ENCODE data around the gene MRC2. TPM values are rescaled to one million over a fixed set of nuclear protein-coding genes. Genes with fewer than 3 reads are reported as not detected.
"Not testable (repeated sequence)": the region's sequence is repeated elsewhere in the genome, so short reads cannot be mapped to it uniquely, and the experiment has no call there.

Gene MRC2
- total and polyA plus RNA-seq, 2 experiments from 2014 or later = 222 to 756 TPM

DNA sequence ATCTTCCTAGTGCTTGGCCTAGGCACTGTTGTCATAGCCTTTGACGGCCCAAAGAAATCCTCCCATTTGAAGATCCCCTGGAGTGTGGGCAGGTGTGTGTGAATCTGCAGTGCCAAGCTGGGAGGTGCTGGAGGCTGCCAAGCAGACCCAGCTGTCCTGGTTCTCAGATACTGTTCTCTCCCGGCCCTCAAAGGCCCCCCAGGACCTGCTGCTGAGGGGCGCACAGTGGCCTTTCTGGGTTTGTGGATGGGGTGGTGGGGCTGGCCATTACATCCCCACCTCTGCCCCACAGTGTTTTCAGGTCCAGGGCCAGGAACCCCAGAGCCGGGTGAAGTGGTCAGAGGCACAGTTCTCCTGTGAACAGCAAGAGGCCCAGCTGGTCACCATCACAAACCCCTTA is 60.5 kb downstream of the MRC2 start:
- Histone ChIP-seq H2AFZ (no peak overlapping the region), H3K9me2 (ENCODE audit: insufficient read depth) (no peaks in the 10 kb centered on the region), H3K9me3 (ENCODE audit: low read depth) (no peaks in the 10 kb centered on the region), H3K36me3 (ENCODE audit: low read depth) (peaks cover 38% of the 10 kb centered on the region), H3K4me1 (ENCODE audit: insufficient read depth) (no peaks in the 10 kb centered on the region), H4K20me1 (ENCODE audit: insufficient read depth) (no peaks in the 10 kb centered on the region), H3K4me2 (ENCODE audit: unreplicated experiment) (no peak overlapping the region), H3K27ac (no peak overlapping the region), H3K9ac (no peak overlapping the region), H3K4me3 (no peak overlapping the region), H3K79me2 (ENCODE audit: insufficient read depth) (peaks cover 9% of the 10 kb centered on the region; the same call in 1 of the 2 replicates), H3F3A (ENCODE audit: insufficient read depth) (0 out of 2 replicates have a peak, but pooled peaks cover 22% of the 10 kb centered on the region), H3K27me3 (replicated peaks; ENCODE audit: insufficient read depth) (no peaks in the 10 kb centered on the region)
- in situ Hi-C loops (cut with MboI) = no loop called here
- no peak for TF ChIP-seq EZH2phosphoT487 (IDR thresholded peaks at IDR 0.05; ENCODE audit: insufficient read depth, low read depth)
- no peak for TF ChIP-seq EZH2 (IDR thresholded peaks at IDR 0.05; ENCODE audit: insufficient read depth, poor library complexity, severe bottlenecking)
- no peak for DNase-seq
- WGBS, 2 experiments (ENCODE audit: low coverage in 1 of 2, low lambda C conversion rate in 2 of 2, missing lambda C conversion rate in 2 of 2) = 98 to 99% methylated on average over 2 to 4 of the region's 4 CpGs

DNA sequence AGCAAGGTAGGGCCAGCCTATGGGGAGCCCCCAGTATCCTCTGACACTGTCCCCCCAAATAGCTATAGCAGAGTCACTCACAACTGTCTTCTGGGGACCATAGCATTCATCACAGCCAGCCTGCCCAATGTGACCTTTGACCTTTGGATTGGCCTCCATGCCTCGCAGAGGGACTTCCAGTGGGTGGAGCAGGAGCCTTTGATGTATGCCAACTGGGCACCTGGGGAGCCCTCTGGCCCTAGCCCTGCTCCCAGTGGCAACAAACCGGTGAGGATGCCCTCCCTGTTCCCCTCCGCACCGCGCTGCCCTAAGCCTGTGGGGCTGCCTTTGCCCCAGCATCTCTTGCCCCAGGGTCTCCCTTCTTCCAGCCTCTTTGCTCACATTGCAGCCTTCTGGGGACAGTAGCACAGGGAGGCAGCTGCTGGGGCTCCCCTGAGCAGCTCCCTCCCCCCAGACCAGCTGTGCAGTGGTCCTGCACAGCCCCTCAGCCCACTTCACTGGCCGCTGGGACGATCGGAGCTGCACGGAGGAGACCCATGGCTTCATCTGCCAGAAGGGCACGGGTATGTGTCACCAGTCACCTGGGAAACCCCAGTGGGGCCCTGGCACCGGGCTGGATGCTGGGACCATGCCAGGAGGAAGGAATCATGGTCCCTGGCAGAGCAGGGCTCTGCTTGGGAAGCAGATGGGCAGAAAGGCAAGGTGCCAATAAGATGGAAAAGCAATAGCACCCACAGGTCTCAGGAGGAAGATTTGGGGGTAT is 61.1 kb downstream of the MRC2 start:
- peaks cover 9% of the 10 kb centered on the region; the same call in 1 of the 2 replicates for H3K79me2 ChIP-seq (ENCODE audit: insufficient read depth)
- WGBS, 2 experiments (ENCODE audit: low coverage in 1 of 2, low lambda C conversion rate in 2 of 2, missing lambda C conversion rate in 2 of 2) = 72 to 80% methylated on average over 11 of the region's 11 CpGs
- H4K20me1 ChIP-seq (ENCODE audit: insufficient read depth) = no peaks in the 10 kb centered on the region
- no peak for DNase-seq
- no peaks in the 10 kb centered on the region for H3K27me3 ChIP-seq (replicated peaks; ENCODE audit: insufficient read depth)
- peaks cover 36% of the 10 kb centered on the region for H3K36me3 ChIP-seq (ENCODE audit: low read depth)
- no peak overlapping the region for H2AFZ ChIP-seq
- no peaks in the 10 kb centered on the region for H3K9me3 ChIP-seq (ENCODE audit: low read depth)
- no peak overlapping the region for H3K9ac ChIP-seq
- no peak overlapping the region for H3K27ac ChIP-seq
- H3K9me2 ChIP-seq (ENCODE audit: insufficient read depth) = no peaks in the 10 kb centered on the region
- TF ChIP-seq EZH2 (IDR thresholded peaks at IDR 0.05; ENCODE audit: insufficient read depth, poor library complexity, severe bottlenecking) = no peak
- no peak for TF ChIP-seq EZH2phosphoT487 (IDR thresholded peaks at IDR 0.05; ENCODE audit: insufficient read depth, low read depth)
- peaks cover 27% of the 10 kb centered on the region; the same call in 1 of the 2 replicates for H3F3A ChIP-seq (ENCODE audit: insufficient read depth)
- H3K4me1 ChIP-seq (ENCODE audit: insufficient read depth) = no peaks in the 10 kb centered on the region
- in situ Hi-C loops (cut with MboI) = no loop called here
- no peak overlapping the region for H3K4me2 ChIP-seq (ENCODE audit: unreplicated experiment)
- no peak overlapping the region for H3K4me3 ChIP-seq

DNA sequence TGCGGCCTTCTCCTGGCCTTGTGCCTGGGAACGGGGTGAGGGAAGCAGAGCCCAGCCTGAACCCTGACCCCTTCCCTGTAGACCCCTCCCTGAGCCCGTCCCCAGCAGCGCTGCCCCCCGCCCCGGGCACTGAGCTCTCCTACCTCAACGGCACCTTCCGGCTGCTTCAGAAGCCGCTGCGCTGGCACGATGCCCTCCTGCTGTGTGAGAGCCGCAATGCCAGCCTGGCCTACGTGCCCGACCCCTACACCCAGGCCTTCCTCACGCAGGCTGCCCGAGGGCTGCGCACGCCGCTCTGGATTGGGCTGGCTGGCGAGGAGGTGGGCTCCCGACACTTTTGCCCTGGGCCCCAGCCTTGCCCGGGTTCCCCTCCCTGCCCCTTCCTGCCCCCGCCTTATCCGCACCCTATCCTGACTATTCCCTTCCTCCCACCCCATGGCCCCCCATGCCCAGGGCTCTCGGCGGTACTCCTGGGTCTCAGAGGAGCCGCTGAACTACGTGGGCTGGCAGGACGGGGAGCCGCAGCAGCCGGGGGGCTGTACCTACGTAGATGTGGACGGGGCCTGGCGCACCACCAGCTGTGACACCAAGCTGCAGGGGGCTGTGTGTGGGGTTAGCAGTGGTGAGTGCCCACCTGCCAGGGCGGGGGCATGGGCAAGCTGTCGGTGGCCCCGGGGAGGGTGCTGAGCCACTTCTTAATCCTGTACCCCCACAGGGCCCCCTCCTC is 62.1 kb downstream of the MRC2 start:
- Histone ChIP-seq H2AFZ (no peak overlapping the region), H3K4me1 (ENCODE audit: insufficient read depth) (0 out of 2 replicates have a peak, but pooled peaks cover 4% of the 10 kb centered on the region), H3K9me3 (ENCODE audit: low read depth) (no peaks in the 10 kb centered on the region), H3K27ac (no peak overlapping the region), H4K20me1 (ENCODE audit: insufficient read depth) (no peaks in the 10 kb centered on the region), H3K4me2 (ENCODE audit: unreplicated experiment) (no peak overlapping the region), H3K79me2 (ENCODE audit: insufficient read depth) (peaks cover 9% of the 10 kb centered on the region; the same call in 1 of the 2 replicates), H3F3A (ENCODE audit: insufficient read depth) (peaks cover 34% of the 10 kb centered on the region; the same call in 1 of the 2 replicates), H3K36me3 (ENCODE audit: low read depth) (peaks cover 28% of the 10 kb centered on the region), H3K9me2 (ENCODE audit: insufficient read depth) (no peaks in the 10 kb centered on the region), H3K4me3 (no peak overlapping the region), H3K9ac (no peak overlapping the region), H3K27me3 (replicated peaks; ENCODE audit: insufficient read depth) (no peaks in the 10 kb centered on the region)
- no peak for DNase-seq
- in situ Hi-C loops (cut with MboI) = no loop called here
- TF ChIP-seq EZH2 (IDR thresholded peaks at IDR 0.05; ENCODE audit: insufficient read depth, poor library complexity, severe bottlenecking) = no peak
- 86 to 91% methylated on average over 26 to 35 of the region's 37 CpGs for WGBS, 2 experiments (ENCODE audit: low coverage in 1 of 2, low lambda C conversion rate in 2 of 2, missing lambda C conversion rate in 2 of 2)

DNA sequence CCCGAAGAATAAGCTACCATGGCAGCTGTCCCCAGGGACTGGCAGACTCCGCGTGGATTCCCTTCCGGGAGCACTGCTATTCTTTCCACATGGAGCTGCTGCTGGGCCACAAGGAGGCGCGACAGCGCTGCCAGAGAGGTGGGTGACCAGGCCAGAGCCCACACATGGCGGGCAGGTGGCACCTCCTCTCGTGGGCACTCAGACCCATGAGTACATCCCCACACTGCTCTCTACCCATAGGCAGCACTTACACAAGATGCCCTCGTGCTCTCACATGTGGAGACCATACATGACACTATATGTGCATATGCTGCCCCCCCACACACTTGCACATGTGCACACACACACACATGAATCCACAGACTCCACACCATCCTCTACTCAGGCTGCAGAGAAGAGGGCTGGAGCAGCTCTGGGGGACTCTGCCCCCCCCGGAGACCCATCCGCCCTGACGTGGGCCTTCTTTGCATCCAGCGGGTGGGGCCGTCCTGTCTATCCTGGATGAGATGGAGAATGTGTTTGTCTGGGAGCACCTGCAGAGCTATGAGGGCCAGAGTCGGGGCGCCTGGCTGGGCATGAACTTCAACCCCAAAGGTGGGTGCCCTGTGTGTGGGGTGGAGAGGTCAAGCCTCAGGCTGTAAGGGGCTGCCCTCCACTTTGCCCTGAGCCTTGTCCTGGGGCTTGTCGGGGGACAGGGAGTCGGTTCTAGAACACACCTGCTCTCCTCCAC is 62.9 kb downstream of the MRC2 start:
- Histone ChIP-seq H3K27me3 (replicated peaks; ENCODE audit: insufficient read depth) (no peaks in the 10 kb centered on the region), H2AFZ (no peak overlapping the region), H3K4me1 (ENCODE audit: insufficient read depth) (0 out of 2 replicates have a peak, but pooled peaks cover 4% of the 10 kb centered on the region), H3K79me2 (ENCODE audit: insufficient read depth) (peaks cover 9% of the 10 kb centered on the region; the same call in 1 of the 2 replicates), H3K4me3 (no peak overlapping the region), H4K20me1 (ENCODE audit: insufficient read depth) (no peaks in the 10 kb centered on the region), H3K4me2 (ENCODE audit: unreplicated experiment) (no peak overlapping the region), H3K36me3 (ENCODE audit: low read depth) (peaks cover 24% of the 10 kb centered on the region), H3K9ac (no peak overlapping the region), H3K9me2 (ENCODE audit: insufficient read depth) (no peaks in the 10 kb centered on the region), H3K27ac (no peak overlapping the region), H3F3A (ENCODE audit: insufficient read depth) (peaks cover 38% of the 10 kb centered on the region; the same call in 1 of the 2 replicates), H3K9me3 (ENCODE audit: low read depth) (no peaks in the 10 kb centered on the region)
- in situ Hi-C loops (cut with MboI) = no loop called here
- TF ChIP-seq EZH2phosphoT487 (IDR thresholded peaks at IDR 0.05; ENCODE audit: insufficient read depth, low read depth) = no peak
- 86 to 88% methylated on average over 18 to 19 of the region's 19 CpGs for WGBS, 2 experiments (ENCODE audit: low coverage in 1 of 2, low lambda C conversion rate in 2 of 2, missing lambda C conversion rate in 2 of 2)
- no peak for DNase-seq

DNA sequence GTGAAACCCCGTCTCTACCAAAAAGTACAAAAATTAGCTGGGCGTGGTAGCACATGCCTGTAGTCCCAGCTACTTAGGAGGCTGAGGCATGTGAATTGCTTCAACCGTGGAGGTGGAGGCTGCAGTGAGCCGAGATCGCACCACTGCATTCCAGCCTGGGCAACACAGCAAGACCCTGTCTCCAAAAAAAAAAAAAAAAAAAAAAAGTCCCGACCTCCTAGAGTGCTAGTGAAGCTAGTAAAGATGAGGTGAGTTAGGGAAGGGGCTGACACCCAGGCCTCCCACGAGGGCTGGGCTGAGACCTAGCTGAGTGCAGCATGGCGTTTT is 64.1 kb downstream of the MRC2 start:
- H3K9me2 ChIP-seq (ENCODE audit: insufficient read depth); H3K9ac ChIP-seq; H3K79me2 ChIP-seq (ENCODE audit: insufficient read depth); H4K20me1 ChIP-seq (ENCODE audit: insufficient read depth); H3K4me2 ChIP-seq (ENCODE audit: unreplicated experiment); in situ Hi-C loops (cut with MboI); H3K27ac ChIP-seq; H3K9me3 ChIP-seq (ENCODE audit: low read depth); H2AFZ ChIP-seq; H3K27me3 ChIP-seq (replicated peaks; ENCODE audit: insufficient read depth); DNase-seq; H3K4me3 ChIP-seq: not testable (repeated sequence)
- H3F3A ChIP-seq (ENCODE audit: insufficient read depth) = peaks cover 35% of the 10 kb centered on the region
- peaks cover 15% of the 10 kb centered on the region for H3K36me3 ChIP-seq (ENCODE audit: low read depth)
- 89 to 95% methylated on average over 7 to 8 of the region's 8 CpGs for WGBS, 2 experiments (ENCODE audit: low coverage in 1 of 2, low lambda C conversion rate in 2 of 2, missing lambda C conversion rate in 2 of 2)
- peaks cover 11% of the 10 kb centered on the region for H3K4me1 ChIP-seq (ENCODE audit: insufficient read depth)

Data from GM23248 (cell line).